MCF 10A (cell line): Measurements from ENCODE around the gene ZNF362. TPM values are rescaled to one million over a fixed set of nuclear protein-coding genes. Genes with fewer than 3 reads are reported as not detected.

ENCODE experiments used
- BruUV-seq: library from RNA; stranded (reverse); fragments of 400-500 nt; replicated peaks from 2 replicates; lab custom pipeline; 2021; lab: Mats Ljungman, UMichigan
- CTCF ChIA-PET: fragments of 300-600 bp; sonication (Branson Sonifier 250); formaldehyde crosslinking; extraction: SDS; loops from one replicate; lab custom pipeline; 2021; ENCODE audit warnings: antibody characterized with exemption, inconsistent platforms; lab: Yijun Ruan, JAX
- POLR2A ChIA-PET: fragments of 300-600, 350-650 bp; sonication (Branson Sonifier 250); formaldehyde crosslinking; extraction: SDS; loops from one replicate; lab custom pipeline; 2020; ENCODE audit warnings: antibody characterized with exemption, inconsistent platforms; lab: Yijun Ruan, JAX
- DNase-seq: peaks from one replicate; pipeline ENCODE4 v3.0.0-alpha.2; 2018; ENCODE audit not compliant: unreplicated experiment
- H3K27ac Mint-ChIP-seq: one replicate; pipeline ENCODE4 v1.8.0; 2022; ENCODE audit warnings: mild to moderate bottlenecking, low read depth, mixed read lengths; ENCODE audit not compliant: unreplicated experiment
- H3K27me3 Mint-ChIP-seq: one replicate; pipeline ENCODE4 v1.8.0; 2022; ENCODE audit warnings: mixed read lengths; ENCODE audit not compliant: insufficient read depth, unreplicated experiment
- H3K36me3 Mint-ChIP-seq: one replicate; pipeline ENCODE4 v1.8.0; 2022; ENCODE audit warnings: mild to moderate bottlenecking, moderate library complexity, mixed read lengths; ENCODE audit not compliant: insufficient read depth, unreplicated experiment
- H3K4me1 Mint-ChIP-seq: one replicate; pipeline ENCODE4 v1.8.0; 2022; ENCODE audit warnings: mixed read lengths; ENCODE audit not compliant: insufficient read depth, unreplicated experiment
- H3K4me3 Mint-ChIP-seq: one replicate; pipeline ENCODE4 v1.8.0; 2022; ENCODE audit warnings: mild to moderate bottlenecking, moderate library complexity, mixed read lengths; ENCODE audit not compliant: unreplicated experiment
- H3K9me3 Mint-ChIP-seq: one replicate; pipeline ENCODE4 v1.8.0; 2022; ENCODE audit warnings: mixed read lengths; ENCODE audit not compliant: unreplicated experiment
- CTCF ChIP-seq: fragments of 200-600 bp; IDR thresholded peaks from one replicate; pipeline ENCODE4 v1.8.0; 2022; ENCODE audit warnings: antibody characterized with exemption, mild to moderate bottlenecking; ENCODE audit not compliant: unreplicated experiment
- intact Hi-C: fragments of 100-400 bp; cut with micrococcal nuclease; formaldehyde crosslinking; loops from 2 replicates; pipeline ENCODE4 v1.14.1; 2022
- total RNA-seq: library from RNA; stranded (reverse); gene quantifications from 2 replicates; pipeline ENCODE4 v1.2.3, GENCODE V29; 2022

Gene ZNF362
- total RNA-seq, 1 experiment from 2014 or later, result 15.8 TPM

GRCh38 chr1:33272930-33273329 is 16.6 kb downstream of the ZNF362 start:
- H3K27me3 Mint-ChIP-seq, result no peaks in the 10 kb centered on the region
- DNase-seq, result no peak
- no peaks in the 10 kb centered on the region for H3K4me1 Mint-ChIP-seq
- no TSS peak for BruUV-seq
- H3K36me3 Mint-ChIP-seq, result peaks cover 7% of the 10 kb centered on the region
- no peak overlapping the region for H3K4me3 Mint-ChIP-seq
- no peak overlapping the region for H3K27ac Mint-ChIP-seq
- ChIA-PET CTCF (interaction anchor here (0.6 to 1.0 kb wide), 3 partner anchors 25 to 76 kb away, joined by 3 to 4 read pairs (median 3); no protein-coding TSS in a partner anchor), POLR2A (no interaction called here)
- TF ChIP-seq CTCF, result no peak
- intact Hi-C loops, result no loop called here
- H3K9me3 Mint-ChIP-seq, result no peaks in the 10 kb centered on the region

GRCh38 chr1:33273406-33273805 is 17.1 kb downstream of the ZNF362 start:
- Mint-ChIP-seq H3K9me3 (no peaks in the 10 kb centered on the region), H3K27me3 (no peaks in the 10 kb centered on the region), H3K36me3 (peaks cover 12% of the 10 kb centered on the region), H3K4me3 (no peak overlapping the region), H3K4me1 (no peaks in the 10 kb centered on the region), H3K27ac (no peak overlapping the region)
- no peak for DNase-seq
- TF ChIP-seq CTCF, result no peak
- intact Hi-C loops, result no loop called here
- no TSS peak for BruUV-seq
- ChIA-PET POLR2A (interaction anchor here (0.7 kb wide), 1 partner anchor 44 kb away, joined by 3 read pairs; no protein-coding TSS in a partner anchor), CTCF (interaction anchor here (0.6 to 1.0 kb wide), 4 partner anchors 22 to 77 kb away, joined by 3 to 6 read pairs (median 4); no protein-coding TSS in a partner anchor)

GRCh38 chr1:33273961-33274371 is 17.7 kb downstream of the ZNF362 start:
- no peak for TF ChIP-seq CTCF
- no TSS peak for BruUV-seq
- no peaks in the 10 kb centered on the region for H3K27me3 Mint-ChIP-seq
- no peak for DNase-seq
- H3K27ac Mint-ChIP-seq, result no peak overlapping the region
- H3K4me1 Mint-ChIP-seq, result no peaks in the 10 kb centered on the region
- H3K9me3 Mint-ChIP-seq, result no peaks in the 10 kb centered on the region
- CTCF ChIA-PET, result interaction anchor here (0.8 to 1.0 kb wide), 4 partner anchors 20 to 55 kb away, joined by 3 to 6 read pairs (median 5); no protein-coding TSS in a partner anchor
- peaks cover 15% of the 10 kb centered on the region for H3K36me3 Mint-ChIP-seq
- POLR2A ChIA-PET, result interaction anchor here (0.7 kb wide), 1 partner anchor 45 kb away, joined by 3 read pairs; no protein-coding TSS in a partner anchor
- intact Hi-C loops, result no loop called here
- no peak overlapping the region for H3K4me3 Mint-ChIP-seq

- Mint-ChIP-seq H3K27ac (no peak overlapping the region), H3K27me3 (no peaks in the 10 kb centered on the region), H3K4me1 (no peaks in the 10 kb centered on the region), H3K36me3 (peaks cover 15% of the 10 kb centered on the region), H3K4me3 (no peak overlapping the region), H3K9me3 (no peaks in the 10 kb centered on the region)
- intact Hi-C loops, result no loop called here
- ChIA-PET CTCF (interaction anchor here (0.8 to 1.5 kb wide), 5 partner anchors 19 to 197 kb away, joined by 3 to 6 read pairs (median 5); no protein-coding TSS in a partner anchor), POLR2A (interaction anchor here (0.7 kb wide), 1 partner anchor 45 kb away, joined by 3 read pairs; no protein-coding TSS in a partner anchor)
- TF ChIP-seq CTCF, result no peak
- no peak for DNase-seq
- BruUV-seq, result no TSS peak
Observed at GRCh38 chr1:33274446-33274845, 18.2 kb downstream of the ZNF362 start.
